ENCODE measurements around the gene PRKN. TPM values are rescaled to one million over a fixed set of nuclear protein-coding genes. Genes with fewer than 3 reads are reported as not detected.
A peak's percentile ranks its signal among the peaks of the same experiment; 100 is the strongest.
"Not testable (repeated sequence)": the region's sequence is repeated elsewhere in the genome, so short reads cannot be mapped to it uniquely, and the experiment has no call there.

Gene PRKN
- total RNA-seq, 1 donor from 2014 or later, result 9.3 TPM

DNA sequence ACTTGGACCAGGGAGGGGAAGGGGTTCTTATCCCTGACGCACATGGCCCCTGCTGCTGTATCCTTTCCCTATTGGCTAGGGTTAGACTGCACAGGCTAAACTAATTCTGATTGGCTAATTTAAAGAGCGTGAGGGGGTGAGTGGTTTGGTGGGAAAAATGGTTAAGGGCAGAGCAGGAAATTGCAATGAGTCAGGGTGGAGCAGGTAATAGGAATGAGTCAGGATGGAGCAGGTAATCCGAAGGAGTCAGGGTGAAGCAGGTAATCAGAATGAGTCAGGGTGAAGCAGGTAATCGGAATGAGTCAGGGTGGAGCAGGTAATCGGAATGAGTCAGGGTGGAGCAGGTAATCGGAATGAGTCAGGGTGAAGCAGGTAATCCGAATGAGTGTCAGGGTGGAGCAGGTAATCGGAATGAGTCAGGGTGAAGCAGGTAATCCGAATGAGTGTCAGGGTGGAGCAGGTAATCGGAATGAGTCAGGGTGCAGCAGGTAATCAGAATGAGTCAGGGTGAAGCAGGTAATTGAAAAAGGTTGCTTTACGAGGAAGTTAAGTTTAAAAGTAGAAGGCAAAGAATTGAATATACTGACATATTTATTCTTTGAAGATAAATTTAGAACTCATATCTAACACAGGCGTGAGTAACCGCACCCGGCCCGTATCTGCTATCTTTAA is 1412.2 kb downstream of the PRKN start:
- not testable (repeated sequence) for DNase-seq (ENCODE audit: low spot score)

DNA sequence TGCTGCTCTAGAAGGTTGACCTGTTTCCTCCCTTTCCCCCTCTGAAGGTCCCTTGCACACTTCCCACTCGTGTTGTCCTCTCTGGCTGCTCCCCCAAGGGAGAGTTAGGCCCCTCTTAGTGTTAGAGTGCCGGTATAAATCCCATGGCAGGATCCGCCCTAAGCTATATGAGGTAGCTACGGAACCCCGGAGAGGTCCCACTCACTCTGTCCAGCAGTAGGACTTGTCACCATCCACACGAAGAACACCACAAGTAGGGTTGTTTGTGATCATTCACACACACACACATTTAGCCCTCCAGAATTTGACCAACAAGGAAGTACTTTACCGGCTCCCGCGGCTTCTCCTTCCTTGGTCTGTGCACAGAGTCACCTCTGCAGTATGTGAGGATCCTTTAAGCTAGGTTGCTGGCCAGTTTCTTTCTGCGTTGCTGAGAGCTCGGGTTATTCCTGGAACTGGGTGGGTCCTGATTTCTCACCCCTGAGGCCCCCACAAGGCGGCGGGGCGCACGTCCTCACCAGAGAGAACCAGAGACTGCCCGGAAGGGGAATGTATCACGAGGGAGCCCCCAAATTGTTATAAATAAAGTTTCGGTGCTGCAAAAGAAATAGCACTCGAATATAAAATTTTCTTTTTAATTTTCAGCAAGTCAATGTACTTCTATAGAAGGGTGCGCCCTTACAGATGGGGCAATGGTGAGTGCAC is 1412.9 kb downstream of the PRKN start:
- not testable (repeated sequence) for DNase-seq (ENCODE audit: low spot score)

DNA sequence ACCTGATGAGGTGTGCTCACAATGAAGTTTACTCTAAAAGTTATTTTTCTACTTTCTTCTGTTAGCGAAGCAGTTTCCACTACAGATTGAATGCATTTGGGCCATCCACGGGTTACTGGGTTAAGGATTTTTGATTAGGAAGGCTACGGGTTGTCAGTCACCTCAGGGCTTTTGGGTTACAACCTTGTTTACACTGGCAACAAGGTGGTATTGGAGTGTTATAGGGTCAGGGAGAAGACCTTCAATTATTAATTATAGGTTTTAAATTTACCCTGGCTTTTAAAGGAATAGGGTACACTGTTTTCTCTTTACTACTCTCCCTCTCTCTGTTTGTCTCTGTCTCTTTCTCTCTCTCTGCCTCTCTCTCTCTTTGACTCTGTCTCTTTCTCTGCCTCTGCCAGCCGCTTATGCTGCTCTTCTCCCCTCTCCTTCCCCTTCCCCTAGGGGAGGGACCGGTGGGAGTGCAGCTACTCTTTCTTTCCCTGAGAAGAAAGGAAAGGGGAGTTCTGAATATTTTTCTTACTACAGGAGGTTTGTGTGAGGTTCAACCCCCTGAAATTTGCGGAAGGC is 1413.5 kb downstream of the PRKN start:
- DNase-seq (ENCODE audit: low spot score), result no peak

DNA sequence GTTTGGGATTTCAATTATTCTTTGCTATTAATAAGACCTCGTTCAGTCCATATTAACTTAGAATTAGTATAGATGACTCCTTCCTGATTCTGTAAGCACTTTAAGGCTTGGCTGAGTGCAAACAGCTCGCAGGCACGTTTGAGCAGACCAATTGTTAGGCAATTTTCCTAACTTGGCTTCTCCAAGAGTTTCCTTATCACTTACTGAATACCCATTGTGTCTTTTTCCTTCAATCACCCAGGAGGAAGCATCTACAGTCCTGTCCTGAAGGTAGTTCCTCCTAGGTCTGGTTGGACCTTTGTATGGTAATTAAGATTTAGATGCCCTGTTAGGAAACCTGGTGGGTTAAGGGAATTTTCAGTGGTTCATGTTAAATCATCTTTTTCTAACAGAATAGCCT is 1414.1 kb downstream of the PRKN start:
- DNase-seq (ENCODE audit: low spot score), result not testable (repeated sequence)

DNA sequence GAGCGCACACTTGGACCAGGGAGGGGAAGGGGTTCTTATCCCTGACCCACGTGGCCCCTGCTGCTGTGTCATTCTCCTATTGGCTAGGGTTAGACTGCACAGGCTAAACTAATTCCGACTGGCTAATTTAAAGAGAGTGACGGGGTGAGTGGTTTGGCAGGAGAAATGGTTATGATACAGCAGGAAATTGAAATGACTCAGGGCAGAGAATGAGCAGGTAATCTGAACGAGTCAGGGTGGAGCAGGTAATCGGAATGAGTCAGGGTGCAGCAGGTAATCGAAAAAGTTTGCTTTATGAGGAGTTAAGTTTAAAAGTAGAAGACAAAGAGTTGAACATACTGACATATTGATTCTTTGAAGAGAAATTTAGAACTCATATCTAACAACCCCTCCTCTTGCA is 1417.8 kb downstream of the PRKN start:
- DNase-seq (ENCODE audit: low spot score), result not testable (repeated sequence)

DNA sequence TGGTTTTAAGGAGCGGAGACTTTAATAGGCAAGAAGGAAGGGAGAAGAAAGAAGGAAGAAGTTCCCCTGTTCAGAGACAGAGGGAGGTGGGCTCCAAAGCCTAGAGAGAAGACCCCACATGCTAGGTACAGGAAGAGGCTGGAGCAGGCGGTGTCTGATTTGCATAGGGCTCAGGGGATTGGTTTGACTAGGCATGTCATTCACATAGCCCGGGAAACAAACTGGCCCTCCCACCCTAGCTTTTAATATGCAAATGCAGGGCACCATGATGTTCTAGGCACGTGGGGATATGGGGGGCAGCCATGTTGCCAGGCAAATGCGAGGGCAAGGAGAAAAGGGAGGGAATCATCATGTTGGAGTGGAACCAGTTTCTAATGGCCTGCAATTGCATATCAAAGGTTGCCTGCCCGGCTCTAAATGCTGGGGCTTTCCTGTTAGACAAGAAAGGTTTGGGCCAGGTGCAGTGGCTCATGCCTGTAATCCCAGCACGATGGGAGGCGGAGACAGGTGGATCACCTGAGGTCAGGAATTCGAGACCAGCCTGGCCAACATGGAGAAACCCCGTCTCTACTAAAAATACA is 1419.4 kb downstream of the PRKN start:
- no peak for DNase-seq (ENCODE audit: low spot score)

DNA sequence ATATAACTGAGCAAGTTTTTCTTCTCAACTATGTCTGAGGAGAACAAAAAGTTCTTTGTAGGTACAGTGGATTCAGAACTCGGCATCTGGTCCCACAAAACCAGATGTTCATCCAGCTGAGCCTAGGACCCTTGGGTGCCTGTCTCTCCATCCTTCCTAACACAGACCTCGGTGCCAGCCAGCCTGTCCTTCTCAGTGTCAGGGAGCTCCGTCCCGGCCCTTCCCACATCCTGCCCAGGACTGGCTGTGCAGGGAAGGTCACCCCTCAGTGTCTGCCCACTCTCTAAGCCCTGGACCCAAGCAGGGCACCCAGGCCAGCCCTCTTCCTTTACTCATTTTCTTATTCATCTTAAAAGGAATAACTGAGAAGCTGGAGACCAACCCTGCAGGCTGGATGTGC is 1421.7 kb downstream of the PRKN start:
- DNase-seq (ENCODE audit: low spot score), result no peak

DNA sequence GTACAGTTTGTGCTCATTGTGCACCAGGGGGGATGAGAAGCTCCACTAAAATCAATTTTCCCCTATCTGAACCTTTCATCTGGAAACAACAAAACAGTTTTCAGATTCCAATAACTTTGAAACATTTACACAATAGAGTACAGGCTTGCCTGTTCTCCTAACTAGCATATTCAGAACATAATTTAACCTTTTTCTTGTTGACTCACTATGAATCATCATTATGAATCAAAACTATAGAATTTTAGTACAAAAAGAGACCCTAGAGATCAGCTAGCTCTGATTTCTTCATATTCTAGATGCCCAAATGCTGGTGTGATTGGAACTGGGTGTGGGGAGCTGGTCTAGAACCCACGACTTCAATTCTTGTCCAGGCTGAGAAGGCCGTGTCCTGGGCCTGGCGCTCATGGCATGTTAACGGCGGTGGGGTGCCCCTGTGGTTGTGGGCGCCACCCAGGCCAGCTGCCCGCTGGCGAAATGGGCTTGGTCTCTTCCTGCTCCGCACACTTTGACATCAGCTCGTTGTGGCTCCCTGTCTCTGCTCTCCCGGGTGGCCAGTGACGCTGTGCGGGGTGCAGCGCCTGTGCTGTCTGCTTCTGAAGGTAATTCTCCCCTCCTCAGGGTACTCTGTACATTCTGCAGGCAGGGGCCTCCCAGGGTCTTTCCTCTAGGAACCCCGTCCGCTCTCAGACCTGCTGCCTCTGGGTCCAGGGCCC is 1423.8 kb downstream of the PRKN start:
- DNase-seq (ENCODE audit: low spot score), result no peak

DNA sequence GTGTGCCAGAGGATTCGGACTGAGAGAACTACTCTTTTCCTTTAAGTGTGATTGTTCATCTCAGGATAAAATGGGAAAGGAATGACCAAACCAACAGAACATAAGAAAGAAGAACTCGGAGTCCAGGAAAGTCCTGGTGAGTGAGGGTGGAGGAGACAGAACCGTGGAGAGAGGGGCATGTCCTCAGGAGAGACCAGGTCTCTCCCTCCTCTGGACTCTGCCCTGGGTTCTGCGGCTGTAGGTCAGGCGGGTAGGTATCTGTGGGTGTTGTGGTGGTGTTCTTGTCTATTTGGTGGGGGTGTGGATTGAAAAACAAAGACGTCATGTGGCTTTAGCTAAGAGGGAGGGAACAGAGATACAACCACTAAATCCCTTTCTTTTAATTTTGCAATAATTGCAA is 1424.6 kb downstream of the PRKN start:
- DNase-seq (ENCODE audit: low spot score), result no peak

DNA sequence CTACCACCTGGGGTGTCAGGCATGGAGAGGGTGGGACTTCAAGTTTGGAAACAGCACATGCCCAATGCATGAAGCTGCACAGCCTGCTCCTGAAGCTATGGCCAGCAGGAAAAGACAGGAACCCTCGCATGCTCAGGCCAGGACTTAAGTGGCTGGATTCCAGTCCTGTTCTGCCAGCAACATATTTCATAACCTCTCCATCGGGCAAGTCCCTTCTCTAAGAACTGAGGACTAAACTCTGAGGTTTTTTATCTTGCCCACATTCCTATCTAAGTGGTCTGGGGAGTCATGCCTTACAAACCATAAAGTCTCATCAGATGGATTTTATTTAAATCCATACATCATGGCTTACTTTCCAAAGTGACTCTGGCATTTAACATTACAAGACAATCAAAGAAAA is 1426.2 kb downstream of the PRKN start:
- peak; percentile 14 for DNase-seq (ENCODE audit: low spot score)

DNA sequence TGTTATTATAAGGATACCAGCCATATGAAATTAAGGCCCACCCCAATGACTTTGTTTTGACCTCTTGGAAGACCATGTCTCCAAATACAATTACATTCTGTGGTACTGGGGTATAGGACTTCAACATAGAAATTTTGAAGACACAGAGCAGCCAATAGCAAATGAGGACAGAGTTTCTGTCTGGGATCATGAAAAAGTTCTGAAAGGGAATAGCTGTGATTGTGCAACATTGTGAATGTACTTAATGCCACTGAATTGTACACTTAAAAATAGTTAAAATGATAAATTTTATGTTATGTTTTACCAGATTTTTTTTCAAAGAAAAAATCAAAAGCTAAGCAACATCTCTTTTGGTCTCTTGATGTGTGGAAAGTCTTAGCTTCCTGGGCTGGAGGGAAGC is 1426.7 kb downstream of the PRKN start:
- no peak for DNase-seq (ENCODE audit: low spot score)

DNA sequence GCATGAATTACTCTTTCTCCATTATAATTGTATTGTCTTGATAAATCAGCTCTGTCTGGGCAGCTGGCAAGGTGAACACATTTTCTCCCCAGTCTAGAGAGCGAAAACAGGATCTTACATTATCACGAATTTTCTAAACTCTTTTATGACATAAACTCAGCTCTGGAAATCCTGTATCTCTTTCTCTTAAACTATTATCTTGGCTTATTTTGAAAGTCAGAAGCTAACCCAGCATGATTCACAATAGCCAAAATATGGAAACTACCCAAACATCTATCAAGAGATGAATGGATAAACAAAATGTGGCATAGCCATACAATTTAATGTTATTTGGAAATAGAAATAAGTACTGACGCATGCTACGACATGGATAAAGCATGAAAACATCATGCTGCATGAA is 1427.8 kb downstream of the PRKN start:
- DNase-seq (ENCODE audit: low spot score), result no peak

Other genes with a start within 250 kb of the PRKN start
- 3.2 TPM for gene PACRG, start 208 bp upstream of the PRKN start, total RNA-seq

Measured in mucosa of gallbladder (tissue), 1 donor.